Activated CD8-positive, alpha-beta T cell treated with anti-CD3 and anti-CD28 coated beads for 36 hours (primary cell): Measurements from ENCODE around the gene RGS9. TPM values are rescaled to one million over a fixed set of nuclear protein-coding genes. Genes with fewer than 3 reads are reported as not detected.

Experiments
- ATAC-seq: fragments of 200-7000 bp; cut with Tn5 transposase; one replicate; pipeline ENCODE4 v1.10.0; 2021; ENCODE audit warnings: mild to moderate bottlenecking, moderate library complexity
- CTCF ChIA-PET: fragments of 350-600 bp; sonication (Branson Sonifier 250); formaldehyde crosslinking; loops from one replicate; lab custom pipeline; 2021; ENCODE audit warnings: antibody characterized with exemption; lab: Charles Lee
- POLR2A ChIA-PET: fragments of 350-600 bp; sonication (Branson Sonifier 250); formaldehyde crosslinking; loops from one replicate; lab custom pipeline; 2021; ENCODE audit warnings: antibody characterized with exemption; lab: Charles Lee
- DNase-seq: peaks from one replicate; pipeline ENCODE4 v3.0.0-alpha.2; 2020
- H3K27ac Mint-ChIP-seq: one replicate; pipeline ENCODE4 v1.8.0; 2021; ENCODE audit warnings: mild to moderate bottlenecking, mixed read lengths
- H3K27me3 Mint-ChIP-seq: one replicate; pipeline ENCODE4 v1.8.0; 2021; ENCODE audit warnings: mixed read lengths
- H3K36me3 Mint-ChIP-seq: one replicate; pipeline ENCODE4 v1.8.0; 2021; ENCODE audit warnings: low read depth, mixed read lengths
- H3K4me1 Mint-ChIP-seq: one replicate; pipeline ENCODE4 v1.8.0; 2021; ENCODE audit warnings: low read depth, mixed read lengths
- H3K4me3 Mint-ChIP-seq: one replicate; pipeline ENCODE4 v1.8.0; 2021; ENCODE audit warnings: mild to moderate bottlenecking, moderate library complexity, mixed read lengths
- H3K9me3 Mint-ChIP-seq: one replicate; pipeline ENCODE4 v1.8.0; 2021; ENCODE audit warnings: mixed read lengths
- CTCF ChIP-seq: fragments of 200-600 bp; IDR thresholded peaks from one replicate; pipeline ENCODE4 v1.8.0; 2022; ENCODE audit warnings: antibody characterized with exemption, mild to moderate bottlenecking
- intact Hi-C: fragments of 100-400 bp; cut with micrococcal nuclease; formaldehyde crosslinking; loops from one replicate; pipeline ENCODE4 v1.10.0; 2022
- total RNA-seq, 2 experiments: library from RNA; stranded (reverse); gene quantifications; one replicate each; pipeline ENCODE4 v1.2.3, GENCODE V29; 2021

RGS9 gene
- total RNA-seq, 2 experiments from 2014 or later = 1.3 to 1.9 TPM

GRCh38 chr17:65154770-65155589 is 17.8 kb downstream of the RGS9 start:
- Mint-ChIP-seq H3K27me3 (peaks cover 3% of the 10 kb centered on the region), H3K27ac (no peak overlapping the region), H3K9me3 (no peaks in the 10 kb centered on the region), H3K4me3 (no peak overlapping the region), H3K36me3 (no peaks in the 10 kb centered on the region), H3K4me1 (peaks cover 15% of the 10 kb centered on the region)
- no peak for TF ChIP-seq CTCF
- DNase-seq (no peak), ATAC-seq (peak; percentile 92)
- intact Hi-C loops = no loop called here
- ChIA-PET CTCF (interaction anchor here (1.2 to 1.9 kb wide), 3 partner anchors 15 to 39 kb away, joined by 3 to 8 read pairs (median 4); partner anchors contain the start of gene RGS9), POLR2A (interaction anchor here (0.7 kb wide), 1 partner anchor 160 kb away, joined by 3 read pairs; no protein-coding TSS in a partner anchor)

GRCh38 chr17:65155622-65156021 is 18.5 kb downstream of the RGS9 start:
- H3K4me1 Mint-ChIP-seq = peaks cover 15% of the 10 kb centered on the region
- peaks cover 3% of the 10 kb centered on the region for H3K27me3 Mint-ChIP-seq
- intact Hi-C loops = no loop called here
- POLR2A ChIA-PET = interaction anchor here (0.8 kb wide), 1 partner anchor 17 kb away, joined by 3 read pairs; no protein-coding TSS in a partner anchor
- DNase-seq = no peak
- no peak for ATAC-seq
- H3K9me3 Mint-ChIP-seq = no peaks in the 10 kb centered on the region
- TF ChIP-seq CTCF = no peak
- CTCF ChIA-PET = interaction anchor here (1.4 to 1.9 kb wide), 2 partner anchors 19 to 39 kb away, joined by 4 to 8 read pairs; partner anchors contain the start of gene RGS9
- H3K36me3 Mint-ChIP-seq = no peaks in the 10 kb centered on the region
- no peak overlapping the region for H3K4me3 Mint-ChIP-seq
- no peak overlapping the region for H3K27ac Mint-ChIP-seq

- no peaks in the 10 kb centered on the region for H3K9me3 Mint-ChIP-seq
- TF ChIP-seq CTCF = no peak
- ChIA-PET CTCF (interaction anchor here (1.4 to 1.9 kb wide), 2 partner anchors 19 to 38 kb away, joined by 4 to 8 read pairs; partner anchors contain the start of gene RGS9), POLR2A (interaction anchor here (0.8 kb wide), 1 partner anchor 18 kb away, joined by 3 read pairs; no protein-coding TSS in a partner anchor)
- no peak overlapping the region for H3K4me3 Mint-ChIP-seq
- H3K27ac Mint-ChIP-seq = no peak overlapping the region
- ATAC-seq = no peak
- H3K4me1 Mint-ChIP-seq = peaks cover 15% of the 10 kb centered on the region
- peaks cover 3% of the 10 kb centered on the region for H3K27me3 Mint-ChIP-seq
- no peak for DNase-seq
- no peaks in the 10 kb centered on the region for H3K36me3 Mint-ChIP-seq
- intact Hi-C loops = no loop called here
Measured at GRCh38 chr17:65156185-65156834, 19.1 kb downstream of the RGS9 start.

GRCh38 chr17:65156835-65157565 is 19.8 kb downstream of the RGS9 start:
- no peak for TF ChIP-seq CTCF
- H3K27me3 Mint-ChIP-seq = peaks cover 3% of the 10 kb centered on the region
- DNase-seq (no peak), ATAC-seq (no peak)
- CTCF ChIA-PET = interaction anchor here (2.4 kb wide), 1 partner anchor 20 kb away, joined by 7 read pairs; the partner anchor contains the start of gene RGS9
- H3K4me3 Mint-ChIP-seq = no peak overlapping the region
- no peak overlapping the region for H3K27ac Mint-ChIP-seq
- no peaks in the 10 kb centered on the region for H3K9me3 Mint-ChIP-seq
- peaks cover 15% of the 10 kb centered on the region for H3K4me1 Mint-ChIP-seq
- POLR2A ChIA-PET = no interaction called here
- no peaks in the 10 kb centered on the region for H3K36me3 Mint-ChIP-seq
- intact Hi-C loops = no loop called here
